ENCODE results near the gene TBCCD1. TPM values are rescaled to one million over a fixed set of nuclear protein-coding genes. Genes with fewer than 3 reads are reported as not detected.

Gene TBCCD1
- 14.5 and 16.3 TPM in 2 replicates for total RNA-seq

GRCh38 chr3:186567072-186567921 lies at the start of gene TBCCD1:
Gene TBCCD1, minus strand, starts transcription at chr3:186567339. Its CDS starts 3,010 bp downstream, at chr3:186564329.

GRCh38 chr3:186612721-186613636 lies 45.8 kb upstream of the TBCCD1 start, which contains the start of gene AHSG:
Gene AHSG, plus strand, starts transcription at chr3:186613060. Its CDS starts 82 bp downstream, at chr3:186613142.

GRCh38 chr3:186570096-186570940 lies 3.2 kb upstream of the TBCCD1 start, which contains the start of gene DNAJB11:
Gene DNAJB11, plus strand, starts transcription at chr3:186570720. Its CDS starts 178 bp downstream, at chr3:186570898.

GRCh38 chr3:186544281-186544680 lies 22.9 kb downstream of the TBCCD1 start, which contains the start of gene CRYGS:
Gene CRYGS, minus strand, starts transcription at chr3:186544380. Its CDS starts 54 bp downstream, at chr3:186544326.

Other genes starting within 250 kb of the TBCCD1 start
- 2.4 and 2.9 TPM in 2 replicates for gene DGKG, start 205.1 kb downstream of the TBCCD1 start, total RNA-seq
- 0.13 and 0.69 TPM in 2 replicates for gene CRYGS, start 23.0 kb downstream of the TBCCD1 start, total RNA-seq
- gene DNAJB11, start 3.4 kb upstream of the TBCCD1 start, total RNA-seq: 65.5 and 69.5 TPM in 2 replicates
- not detected in 2 replicates for gene AHSG, start 45.7 kb upstream of the TBCCD1 start, total RNA-seq
- not detected in 2 replicates for gene FETUB, start 73.1 kb upstream of the TBCCD1 start, total RNA-seq
- not detected in 2 replicates for gene HRG, start 98.7 kb upstream of the TBCCD1 start, total RNA-seq
- not detected in 2 replicates for gene KNG1, start 150.0 kb upstream of the TBCCD1 start, total RNA-seq
- 148 and 150 TPM in 2 replicates for gene EIF4A2, start 216.2 kb upstream of the TBCCD1 start, total RNA-seq
- 25.7 and 39.4 TPM in 2 replicates for gene RFC4, start 239.1 kb upstream of the TBCCD1 start, total RNA-seq